Mesenchymal stem cell (in vitro differentiated cells and primary cell): ENCODE data around the gene GOLGA8J.
"Not testable (repeated sequence)": the region's sequence is repeated elsewhere in the genome, so short reads cannot be mapped to it uniquely, and the experiment has no call there.

ENCODE experiments used
- DNase-seq: peaks from one replicate; pipeline ENCODE4 v3.0.0-alpha.2; 2013
- H2AFZ ChIP-seq: one replicate; pipeline ENCODE4 v1.6.1; 2013; ENCODE audit warnings: low read depth, mild to moderate bottlenecking, control low read depth, inconsistent platforms, low read length, moderate library complexity
- H2AK5ac ChIP-seq: 2 replicates; pipeline ENCODE4 v1.6.1; 2013; ENCODE audit warnings: low read length, moderate library complexity, mild to moderate bottlenecking, inconsistent platforms; ENCODE audit not compliant: severe bottlenecking
- H2BK120ac ChIP-seq: one replicate; pipeline ENCODE4 v1.6.1; 2013; ENCODE audit warnings: low read depth, mild to moderate bottlenecking, inconsistent platforms, low read length, moderate library complexity
- H2BK12ac ChIP-seq, 2 experiments: one replicate each; pipeline ENCODE4 v1.6.1; 2013; ENCODE audit warnings: inconsistent platforms in 2 of 2, low read length in 2 of 2, mild to moderate bottlenecking in 2 of 2, moderate library complexity in 2 of 2, control low read depth in 1 of 2
- H2BK15ac ChIP-seq: one replicate; pipeline ENCODE4 v1.6.1; 2013; ENCODE audit warnings: mild to moderate bottlenecking, low read depth, inconsistent platforms; ENCODE audit not compliant: poor library complexity, severe bottlenecking
- H2BK5ac ChIP-seq: 2 replicates; pipeline ENCODE4 v1.6.1; 2013; ENCODE audit warnings: low read depth, mild to moderate bottlenecking, low read length, control low read depth, inconsistent platforms; ENCODE audit not compliant: poor library complexity, severe bottlenecking
- H3K14ac ChIP-seq, 2 experiments: one replicate each; pipeline ENCODE4 v1.6.1; 2013; ENCODE audit warnings: inconsistent platforms in 2 of 2, low read length in 2 of 2, control low read depth in 1 of 2, mild to moderate bottlenecking in 1 of 2, moderate library complexity in 1 of 2
- H3K18ac ChIP-seq, 2 experiments: one replicate each; pipeline ENCODE4 v1.6.1; 2013; ENCODE audit warnings: inconsistent platforms in 2 of 2, low read length in 2 of 2, control low read depth in 1 of 2, low read depth in 1 of 2, mild to moderate bottlenecking in 1 of 2
- H3K23ac ChIP-seq, 2 experiments: one replicate each; pipeline ENCODE4 v1.6.1; 2013; ENCODE audit warnings: inconsistent platforms in 2 of 2, low read length in 2 of 2, mild to moderate bottlenecking in 2 of 2, moderate library complexity in 2 of 2, control low read depth in 1 of 2
- H3K27ac ChIP-seq: 2 replicates; pipeline ENCODE4 v1.5.1; 2013; ENCODE audit warnings: mild to moderate bottlenecking, moderate library complexity, low read length, control low read depth, inconsistent platforms; ENCODE audit not compliant: poor library complexity, severe bottlenecking
- H3K27me3 ChIP-seq, 2 experiments: 2 replicates each; pipeline versions ENCODE4 v1.6.1 to v1.7.0; 2013; ENCODE audit warnings: low read length in 2 of 2, mild to moderate bottlenecking in 2 of 2, moderate library complexity in 2 of 2, control low read depth in 1 of 2, inconsistent platforms in 1 of 2; ENCODE audit not compliant: control insufficient read depth in 1 of 2, insufficient read depth in 1 of 2
- H3K36me3 ChIP-seq, 2 experiments: 2 replicates each; pipeline versions ENCODE4 v1.6.1 to v1.7.0; 2013; ENCODE audit warnings: low read length in 2 of 2, control low read depth in 1 of 2, inconsistent platforms in 1 of 2, low read depth in 1 of 2, mild to moderate bottlenecking in 1 of 2; ENCODE audit not compliant: insufficient read depth in 2 of 2, control insufficient read depth in 1 of 2
- H3K4ac ChIP-seq, 2 experiments: one replicate each; pipeline ENCODE4 v1.6.1; 2013; ENCODE audit warnings: inconsistent platforms in 2 of 2, low read length in 2 of 2, mild to moderate bottlenecking in 2 of 2, moderate library complexity in 2 of 2, control low read depth in 1 of 2, low read depth in 1 of 2
- H3K4me1 ChIP-seq: 2 replicates; pipeline ENCODE4 v1.6.1; 2013; ENCODE audit warnings: low read depth, low read length, control low read depth; ENCODE audit not compliant: control insufficient read depth, insufficient read depth
- H3K4me2 ChIP-seq: 2 replicates; pipeline ENCODE4 v1.6.1; 2013; ENCODE audit warnings: low read length, mild to moderate bottlenecking, inconsistent platforms; ENCODE audit not compliant: poor library complexity, severe bottlenecking
- H3K4me3 ChIP-seq, 2 experiments: 2 replicates each; pipeline versions ENCODE4 v1.5.1 to v1.7.0; 2013; ENCODE audit warnings: low read length in 2 of 2, mild to moderate bottlenecking in 2 of 2, control low read depth in 1 of 2, low read depth in 1 of 2; ENCODE audit not compliant: insufficient read depth in 1 of 2
- H3K79me1 ChIP-seq: replicated peaks from 2 replicates; pipeline ENCODE4 v1.6.1; 2013; ENCODE audit warnings: mild to moderate bottlenecking, control low read depth, low read length, inconsistent platforms; ENCODE audit not compliant: poor library complexity, severe bottlenecking
- H3K9ac ChIP-seq: 2 replicates; pipeline ENCODE4 v1.7.0; 2013; ENCODE audit warnings: mild to moderate bottlenecking, low read length, moderate library complexity
- H3K9me3 ChIP-seq: 2 replicates; pipeline ENCODE4 v1.7.0; 2013; ENCODE audit warnings: mild to moderate bottlenecking, low read length; ENCODE audit not compliant: control insufficient read depth
- H4K8ac ChIP-seq: one replicate; pipeline ENCODE4 v1.6.1; 2013; ENCODE audit warnings: inconsistent platforms, mild to moderate bottlenecking, low read length, moderate library complexity
- H4K91ac ChIP-seq: one replicate; pipeline ENCODE4 v1.6.1; 2013; ENCODE audit warnings: mild to moderate bottlenecking, low read length, inconsistent platforms
- WGBS: methylation state at CpG from one replicate; pipeline ENCODE4 v1.1.7; 2013; ENCODE audit warnings: mixed read lengths; 5-methylcytosine and 5-hydroxymethylcytosine counted together

Gene GOLGA8J

GRCh38 chr15:30073915-30074314 lies 8.8 kb upstream of the GOLGA8J start:
- WGBS: 87% methylated on average over 3 of the region's 4 CpGs
- no peak overlapping the region for H4K8ac ChIP-seq

GRCh38 chr15:30080816-30081215 lies 1.9 kb upstream of the GOLGA8J start:
- not testable (repeated sequence) for H2AFZ ChIP-seq, H3K4me1 ChIP-seq, H2AK5ac ChIP-seq, H3K36me3 ChIP-seq, H3K14ac ChIP-seq, H3K23ac ChIP-seq, H4K8ac ChIP-seq, H3K4me2 ChIP-seq, H2BK120ac ChIP-seq, H3K4ac ChIP-seq, H4K91ac ChIP-seq, H2BK5ac ChIP-seq, H3K9ac ChIP-seq, H3K18ac ChIP-seq, H3K9me3 ChIP-seq, H3K4me3 ChIP-seq, H3K79me1 ChIP-seq, H2BK15ac ChIP-seq, H2BK12ac ChIP-seq, H3K27ac ChIP-seq
- DNase-seq: peak; percentile 43
- peaks cover 7 to 20% of the 10 kb centered on the region in 2 experiments for H3K27me3 ChIP-seq
- WGBS: 30% methylated on average over 2 of the region's 5 CpGs

More at GRCh38 chr15:30073915-30074314, 8.8 kb upstream of the GOLGA8J start:
- Histone ChIP-seq H3K9ac (no peak overlapping the region), H2BK5ac (no peak overlapping the region), H2BK120ac (no peak overlapping the region), H3K36me3 (no peaks in the 10 kb centered on the region), H4K91ac (no peak overlapping the region), H3K79me1 (no peaks in the 10 kb centered on the region), H2AK5ac (no peak overlapping the region), H3K27ac (no peak overlapping the region), H2BK15ac (no peak overlapping the region), H3K4me2 (no peak overlapping the region), H3K4me3 (no peak overlapping the region), H3K4ac (no peak overlapping the region), H3K18ac (no peak overlapping the region), H3K23ac (no peak overlapping the region), H3K27me3 (peaks cover 12 to 50% of the 10 kb centered on the region in 2 experiments), H2AFZ (no peak overlapping the region), H2BK12ac (no peak overlapping the region), H3K9me3 (no peaks in the 10 kb centered on the region), H3K4me1 (no peaks in the 10 kb centered on the region), H3K14ac (no peak overlapping the region)
- DNase-seq: no peak

GRCh38 chr15:30097827-30098226 lies 15.1 kb downstream of the GOLGA8J start:
- H3K4me2 ChIP-seq, H3K27ac ChIP-seq, H2AFZ ChIP-seq, H4K8ac ChIP-seq, H3K79me1 ChIP-seq, H3K36me3 ChIP-seq, H3K9me3 ChIP-seq, H3K4me3 ChIP-seq, H3K18ac ChIP-seq, H2AK5ac ChIP-seq, H4K91ac ChIP-seq, H3K9ac ChIP-seq, H3K4me1 ChIP-seq, H3K14ac ChIP-seq, H2BK120ac ChIP-seq, DNase-seq, H3K23ac ChIP-seq, H3K27me3 ChIP-seq, H2BK5ac ChIP-seq, H2BK12ac ChIP-seq, H3K4ac ChIP-seq, H2BK15ac ChIP-seq: not testable (repeated sequence)
- no CpG with 5 or more reads among the region's 8 CpGs for WGBS

GRCh38 chr15:30102890-30103289 lies 20.1 kb downstream of the GOLGA8J start:
- H2AK5ac ChIP-seq, H2BK15ac ChIP-seq, H3K4me1 ChIP-seq, H3K14ac ChIP-seq, H4K8ac ChIP-seq, H2BK5ac ChIP-seq, H3K4me2 ChIP-seq, H3K36me3 ChIP-seq, H3K79me1 ChIP-seq, H3K9me3 ChIP-seq, H4K91ac ChIP-seq, H3K4ac ChIP-seq, H3K27me3 ChIP-seq, H3K4me3 ChIP-seq, H3K27ac ChIP-seq, DNase-seq, H3K18ac ChIP-seq, H2BK12ac ChIP-seq, H2AFZ ChIP-seq, H2BK120ac ChIP-seq, H3K23ac ChIP-seq, H3K9ac ChIP-seq: not testable (repeated sequence)
- no CpG with 5 or more reads among the region's 12 CpGs for WGBS
